HCT116 (cell line): Measurements from ENCODE around the gene NUDT9. TPM values are rescaled to one million over a fixed set of nuclear protein-coding genes. Genes with fewer than 3 reads are reported as not detected.

Experiments
- ATAC-seq: fragments of 200-7000 bp; cut with Tn5 transposase; 2 replicates; pipeline ENCODE4 v1.9.1; 2020; ENCODE audit warnings: mild to moderate bottlenecking, moderate library complexity
- BruUV-seq: library from RNA; stranded (reverse); fragments of 400-500 nt; replicated peaks from 2 replicates; lab custom pipeline; 2021; lab: Mats Ljungman, UMichigan
- CTCF ChIA-PET: fragments of 300-600 bp; sonication (Branson Sonifier 250); formaldehyde crosslinking; loops from one replicate; lab custom pipeline; 2021; ENCODE audit warnings: antibody characterized with exemption; lab: Charles Lee
- POLR2A ChIA-PET: fragments of 300-600, 350-600 bp; sonication (Branson Sonifier 250); formaldehyde crosslinking; loops from one replicate; lab custom pipeline; 2021; ENCODE audit warnings: antibody characterized with exemption; lab: Charles Lee
- RAD21 ChIA-PET, 2 experiments: fragments of 300-600 bp; sonication (Branson Sonifier 250); formaldehyde crosslinking; loops; one replicate each; lab custom pipeline; 2023; ENCODE audit warnings: low total read pairs in 2 of 2; ENCODE audit not compliant: uncharacterized antibody in 2 of 2, unreplicated experiment in 2 of 2, low non-redundant PET in 1 of 2; lab: Charles Lee
- DNase-seq: peaks from one replicate; pipeline ENCODE4 v3.0.0-alpha.2; 2010; ENCODE audit warnings: low read depth, low spot score
- H2AFZ ChIP-seq: fragments of 200-600 bp; shearing (Covaris generic), sonication (generic); 2 replicates; pipeline ENCODE4 v1.6.1; 2017; ENCODE audit warnings: low read depth, mixed run types, mixed read lengths, antibody characterized with exemption, low read length; ENCODE audit not compliant: poor library complexity, severe bottlenecking
- H3K27ac ChIP-seq: 2 replicates; pipeline ENCODE4 v1.5.1; 2012; ENCODE audit warnings: low read depth, low read length
- H3K27me3 ChIP-seq: fragments of 200-600 bp; sonication (generic); 2 replicates; pipeline ENCODE4 v1.6.1; 2016; ENCODE audit warnings: mixed run types, low read length, mixed read lengths; ENCODE audit not compliant: insufficient read depth
- H3K36me3 ChIP-seq, 2 experiments: fragments of 200-500 bp in 1 of 2; fragments of 200-600 bp in 1 of 2; sonication (Bioruptor generic) in 1 of 2; sonication (generic) in 1 of 2; 2 replicates each; pipeline versions ENCODE4 v1.5.1 to v1.6.1; 2014 to 2016; ENCODE audit warnings: low read length in 2 of 2, inconsistent platforms in 1 of 2, mixed read lengths in 1 of 2, mixed run types in 1 of 2; ENCODE audit not compliant: insufficient read depth in 2 of 2, control insufficient read depth in 1 of 2
- H3K4me1 ChIP-seq, 2 experiments: fragments of 200-600 bp in 1 of 2; sonication (generic) in 1 of 2; 2 replicates each; pipeline versions ENCODE4 v1.5.1 to v1.6.1; 2012 to 2017; ENCODE audit warnings: low read length in 2 of 2, inconsistent platforms in 1 of 2, mild to moderate bottlenecking in 1 of 2, mixed read lengths in 1 of 2, mixed run types in 1 of 2, moderate library complexity in 1 of 2; ENCODE audit not compliant: insufficient read depth in 2 of 2, control insufficient read depth in 1 of 2
- H3K4me2 ChIP-seq: fragments of 200-600 bp; sonication (generic); 2 replicates; pipeline ENCODE4 v1.6.1; 2017; ENCODE audit warnings: mixed run types, low read length, mixed read lengths
- H3K4me3 ChIP-seq, 2 experiments: fragments of 200-600 bp in 1 of 2; sonication (generic) in 1 of 2; replicated peaks in 1 of 2; 2 replicates each; pipeline ENCODE4 v1.5.1; 2011 to 2016; ENCODE audit warnings: low read length in 2 of 2, control low read depth in 1 of 2, low read depth in 1 of 2, mild to moderate bottlenecking in 1 of 2, mixed read lengths in 1 of 2, mixed run types in 1 of 2
- H3K79me2 ChIP-seq: fragments of 200-600 bp; sonication (generic); 2 replicates; pipeline ENCODE4 v1.6.1; 2017; ENCODE audit warnings: mild to moderate bottlenecking, mixed run types, low read length, moderate library complexity, mixed read lengths; ENCODE audit not compliant: insufficient read depth
- H3K9ac ChIP-seq: fragments of 200-600 bp; sonication (generic); 2 replicates; pipeline ENCODE4 v1.6.1; 2016; ENCODE audit warnings: low read length, mixed read lengths
- H3K9me2 ChIP-seq: fragments of 200-600 bp; sonication (generic), shearing (Covaris generic); 2 replicates; pipeline ENCODE4 v1.6.1; 2017; ENCODE audit warnings: mixed run types, mild to moderate bottlenecking, moderate library complexity; ENCODE audit not compliant: insufficient read depth
- H3K9me3 ChIP-seq, 2 experiments: fragments of 200-500 bp in 1 of 2; fragments of 200-600 bp in 1 of 2; sonication (Bioruptor generic) in 1 of 2; sonication (generic) in 1 of 2; 2 replicates each; pipeline ENCODE4 v1.6.1; 2014 to 2017; ENCODE audit warnings: low read length in 2 of 2, mixed read lengths in 2 of 2, inconsistent platforms in 1 of 2, low read depth in 1 of 2, mild to moderate bottlenecking in 1 of 2, mixed run types in 1 of 2, moderate library complexity in 1 of 2; ENCODE audit not compliant: control insufficient read depth in 1 of 2, insufficient read depth in 1 of 2
- H4K20me1 ChIP-seq: fragments of 200-600 bp; sonication (generic), shearing (Covaris generic); 2 replicates; pipeline ENCODE4 v1.6.1; 2017; ENCODE audit warnings: mixed run types, mild to moderate bottlenecking, moderate library complexity; ENCODE audit not compliant: insufficient read depth
- CBX3 ChIP-seq: IDR thresholded peaks from 2 replicates; pipeline ENCODE4 v1.6.1; 2012; ENCODE audit warnings: low read depth
- CEBPB ChIP-seq: IDR thresholded peaks from 2 replicates; pipeline ENCODE4 v1.6.1; 2012; ENCODE audit warnings: low read depth
- ELF1 ChIP-seq: IDR thresholded peaks from 2 replicates; pipeline ENCODE4 v1.6.1; 2012; ENCODE audit warnings: low read depth, borderline replicate concordance
- EZH2 ChIP-seq: fragments of 200-600 bp; sonication (generic); IDR thresholded peaks from 2 replicates; pipeline ENCODE4 v1.6.1; 2017; ENCODE audit warnings: antibody characterized with exemption, mixed run types
- REST ChIP-seq: IDR thresholded peaks from 2 replicates; pipeline ENCODE4 v1.6.1; 2012; ENCODE audit warnings: low read depth
- SP1 ChIP-seq: IDR thresholded peaks from 2 replicates; pipeline ENCODE4 v1.6.1; 2012; ENCODE audit warnings: low read depth
- TCF7L2 ChIP-seq: IDR thresholded peaks from 2 replicates; pipeline ENCODE4 v1.7.0; 2011; ENCODE audit warnings: borderline replicate concordance, inconsistent platforms; ENCODE audit not compliant: insufficient read depth, insufficient read length; ENCODE audit errors: extremely low read depth
- ZBTB33 ChIP-seq: IDR thresholded peaks from 2 replicates; pipeline ENCODE4 v1.6.1; 2011; ENCODE audit warnings: mild to moderate bottlenecking, low read length, moderate library complexity; ENCODE audit not compliant: insufficient replicate concordance; ENCODE audit errors: extremely low read depth
- ZFX ChIP-seq: fragments of 450-650 bp; IDR thresholded peaks from 2 replicates; pipeline ENCODE4 v1.6.1; 2017
- ZNF274 ChIP-seq: fragments of 200-500 bp; sonication (Bioruptor generic); IDR thresholded peaks from 2 replicates; pipeline ENCODE4 v1.6.1; 2014; ENCODE audit warnings: mild to moderate bottlenecking, low read depth, low read length, inconsistent platforms
- intact Hi-C: fragments of 100-400 bp; cut with micrococcal nuclease; formaldehyde crosslinking; loops from 2 replicates; pipeline ENCODE4 v1.10.0; 2022
- total RNA-seq: library from RNA; stranded (reverse); gene quantifications from one replicate; pipeline ENCODE4 v1.2.1, GENCODE V29; 2021; ENCODE audit not compliant: unreplicated experiment
- TF ChIP-seq, protein P1 (sequence below): IDR thresholded peaks from 2 replicates; pipeline ENCODE4 v1.6.1; 2012

Gene NUDT9
- total RNA-seq, 1 experiment from 2014 or later: 13.5 TPM

GRCh38 chr4:87399148-87399547 is 23.2 kb upstream of the NUDT9 start:
- CTCF ChIA-PET: no interaction called here
- H2AFZ ChIP-seq: no peak overlapping the region
- no peaks in the 10 kb centered on the region for H3K4me1 ChIP-seq
- H3K4me2 ChIP-seq: no peak overlapping the region
- H3K36me3 ChIP-seq: no peaks in the 10 kb centered on the region
- no peaks in the 10 kb centered on the region for H3K9me2 ChIP-seq
- H3K9me3 ChIP-seq: no peaks in the 10 kb centered on the region
- TF ChIP-seq ZNF274 (no peak), SP1 (no peak), ELF1 (no peak), REST (no peak)
- TF ChIP-seq, protein P1, sequence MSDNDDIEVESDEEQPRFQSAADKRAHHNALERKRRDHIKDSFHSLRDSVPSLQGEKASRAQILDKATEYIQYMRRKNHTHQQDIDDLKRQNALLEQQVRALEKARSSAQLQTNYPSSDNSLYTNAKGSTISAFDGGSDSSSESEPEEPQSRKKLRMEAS: no peak
- RAD21 ChIA-PET: no interaction called here
- no TSS peak for BruUV-seq
- H4K20me1 ChIP-seq: no peaks in the 10 kb centered on the region
- no peaks in the 10 kb centered on the region for H3K79me2 ChIP-seq
- no peak overlapping the region for H3K9ac ChIP-seq
- ATAC-seq (peak; percentile 84), DNase-seq (no peak)
- no peak overlapping the region for H3K27ac ChIP-seq
- POLR2A ChIA-PET: no interaction called here
- intact Hi-C loops: no loop called here
- H3K27me3 ChIP-seq: no peaks in the 10 kb centered on the region
- H3K4me3 ChIP-seq: no peak overlapping the region

DNA sequence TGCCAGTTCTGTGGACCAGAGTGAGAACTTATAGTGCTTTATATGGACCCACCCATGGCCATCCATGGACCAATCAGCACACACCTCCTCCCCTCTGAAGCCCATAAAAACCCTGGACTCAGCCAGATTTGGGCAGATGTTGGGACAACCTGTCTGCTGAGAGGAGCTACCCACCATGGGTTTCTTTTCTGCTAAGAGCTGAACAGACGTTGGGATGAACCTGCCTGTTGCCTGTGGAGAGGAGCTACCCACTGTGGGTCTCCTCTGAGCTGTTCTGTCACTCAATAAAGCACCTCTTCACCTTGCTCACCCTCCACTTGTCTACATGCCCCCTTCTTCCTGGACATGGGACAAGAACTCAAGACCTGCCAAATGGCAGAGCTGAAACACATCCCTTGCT is 22.4 kb upstream of the NUDT9 start:
- no TSS peak for BruUV-seq
- Histone ChIP-seq H3K9me3 (no peaks in the 10 kb centered on the region), H2AFZ (no peak overlapping the region), H3K4me1 (no peaks in the 10 kb centered on the region), H3K9ac (no peak overlapping the region), H3K27ac (no peak overlapping the region), H3K27me3 (no peaks in the 10 kb centered on the region), H3K79me2 (no peaks in the 10 kb centered on the region), H3K4me2 (no peak overlapping the region), H3K4me3 (no peak overlapping the region), H3K9me2 (no peaks in the 10 kb centered on the region), H4K20me1 (no peaks in the 10 kb centered on the region), H3K36me3 (no peaks in the 10 kb centered on the region)
- ChIA-PET RAD21 (interaction anchor here in 1 of 2 experiments (0.5 kb wide), 1 partner anchor 258 kb away, joined by 3 read pairs; no protein-coding TSS in a partner anchor), POLR2A (interaction anchor here (0.8 kb wide), 1 partner anchor 16 kb away, joined by 3 read pairs; no protein-coding TSS in a partner anchor), CTCF (interaction anchor here (1.2 kb wide), 1 partner anchor 9 kb away, joined by 4 read pairs; the partner anchor contains the start of gene HSD17B11)
- ATAC-seq: no peak
- DNase-seq: no peak
- intact Hi-C loops: no loop called here
- TF ChIP-seq EZH2 (no peak), CBX3 (no peak), CEBPB (no peak), ZFX (no peak), TCF7L2 (no peak), SP1 (no peak), ZBTB33 (no peak)
- TF ChIP-seq, protein P1: no peak
